HCT116 (cell line): Measurements from ENCODE around the gene LORICRIN. TPM values are rescaled to one million over a fixed set of nuclear protein-coding genes. Genes with fewer than 3 reads are reported as not detected.

Source experiments
- ATAC-seq: fragments of 200-7000 bp; cut with Tn5 transposase; 2 replicates; pipeline ENCODE4 v1.9.1; 2020; ENCODE audit warnings: mild to moderate bottlenecking, moderate library complexity
- BruUV-seq: library from RNA; stranded (reverse); fragments of 400-500 nt; replicated peaks from 2 replicates; lab custom pipeline; 2021; lab: Mats Ljungman, UMichigan
- CTCF ChIA-PET: fragments of 300-600 bp; sonication (Branson Sonifier 250); formaldehyde crosslinking; loops from one replicate; lab custom pipeline; 2021; ENCODE audit warnings: antibody characterized with exemption; lab: Charles Lee
- POLR2A ChIA-PET: fragments of 300-600, 350-600 bp; sonication (Branson Sonifier 250); formaldehyde crosslinking; loops from one replicate; lab custom pipeline; 2021; ENCODE audit warnings: antibody characterized with exemption; lab: Charles Lee
- RAD21 ChIA-PET, 2 experiments: fragments of 300-600 bp; sonication (Branson Sonifier 250); formaldehyde crosslinking; loops; one replicate each; lab custom pipeline; 2023; ENCODE audit warnings: low total read pairs in 2 of 2; ENCODE audit not compliant: uncharacterized antibody in 2 of 2, unreplicated experiment in 2 of 2, low non-redundant PET in 1 of 2; lab: Charles Lee
- DNase-seq: peaks from one replicate; pipeline ENCODE4 v3.0.0-alpha.2; 2010; ENCODE audit warnings: low read depth, low spot score
- H2AFZ ChIP-seq: fragments of 200-600 bp; shearing (Covaris generic), sonication (generic); 2 replicates; pipeline ENCODE4 v1.6.1; 2017; ENCODE audit warnings: low read depth, mixed run types, mixed read lengths, antibody characterized with exemption, low read length; ENCODE audit not compliant: poor library complexity, severe bottlenecking
- H3K27ac ChIP-seq: 2 replicates; pipeline ENCODE4 v1.5.1; 2012; ENCODE audit warnings: low read depth, low read length
- H3K27me3 ChIP-seq: fragments of 200-600 bp; sonication (generic); 2 replicates; pipeline ENCODE4 v1.6.1; 2016; ENCODE audit warnings: mixed run types, low read length, mixed read lengths; ENCODE audit not compliant: insufficient read depth
- H3K36me3 ChIP-seq, 2 experiments: fragments of 200-500 bp in 1 of 2; fragments of 200-600 bp in 1 of 2; sonication (Bioruptor generic) in 1 of 2; sonication (generic) in 1 of 2; 2 replicates each; pipeline versions ENCODE4 v1.5.1 to v1.6.1; 2014 to 2016; ENCODE audit warnings: low read length in 2 of 2, inconsistent platforms in 1 of 2, mixed read lengths in 1 of 2, mixed run types in 1 of 2; ENCODE audit not compliant: insufficient read depth in 2 of 2, control insufficient read depth in 1 of 2
- H3K4me1 ChIP-seq, 2 experiments: fragments of 200-600 bp in 1 of 2; sonication (generic) in 1 of 2; 2 replicates each; pipeline versions ENCODE4 v1.5.1 to v1.6.1; 2012 to 2017; ENCODE audit warnings: low read length in 2 of 2, inconsistent platforms in 1 of 2, mild to moderate bottlenecking in 1 of 2, mixed read lengths in 1 of 2, mixed run types in 1 of 2, moderate library complexity in 1 of 2; ENCODE audit not compliant: insufficient read depth in 2 of 2, control insufficient read depth in 1 of 2
- H3K4me2 ChIP-seq: fragments of 200-600 bp; sonication (generic); 2 replicates; pipeline ENCODE4 v1.6.1; 2017; ENCODE audit warnings: mixed run types, low read length, mixed read lengths
- H3K4me3 ChIP-seq, 2 experiments: fragments of 200-600 bp in 1 of 2; sonication (generic) in 1 of 2; replicated peaks in 1 of 2; 2 replicates each; pipeline ENCODE4 v1.5.1; 2011 to 2016; ENCODE audit warnings: low read length in 2 of 2, control low read depth in 1 of 2, low read depth in 1 of 2, mild to moderate bottlenecking in 1 of 2, mixed read lengths in 1 of 2, mixed run types in 1 of 2
- H3K79me2 ChIP-seq: fragments of 200-600 bp; sonication (generic); 2 replicates; pipeline ENCODE4 v1.6.1; 2017; ENCODE audit warnings: mild to moderate bottlenecking, mixed run types, low read length, moderate library complexity, mixed read lengths; ENCODE audit not compliant: insufficient read depth
- H3K9ac ChIP-seq: fragments of 200-600 bp; sonication (generic); 2 replicates; pipeline ENCODE4 v1.6.1; 2016; ENCODE audit warnings: low read length, mixed read lengths
- H3K9me2 ChIP-seq: fragments of 200-600 bp; sonication (generic), shearing (Covaris generic); 2 replicates; pipeline ENCODE4 v1.6.1; 2017; ENCODE audit warnings: mixed run types, mild to moderate bottlenecking, moderate library complexity; ENCODE audit not compliant: insufficient read depth
- H3K9me3 ChIP-seq, 2 experiments: fragments of 200-500 bp in 1 of 2; fragments of 200-600 bp in 1 of 2; sonication (Bioruptor generic) in 1 of 2; sonication (generic) in 1 of 2; 2 replicates each; pipeline ENCODE4 v1.6.1; 2014 to 2017; ENCODE audit warnings: low read length in 2 of 2, mixed read lengths in 2 of 2, inconsistent platforms in 1 of 2, low read depth in 1 of 2, mild to moderate bottlenecking in 1 of 2, mixed run types in 1 of 2, moderate library complexity in 1 of 2; ENCODE audit not compliant: control insufficient read depth in 1 of 2, insufficient read depth in 1 of 2
- H4K20me1 ChIP-seq: fragments of 200-600 bp; sonication (generic), shearing (Covaris generic); 2 replicates; pipeline ENCODE4 v1.6.1; 2017; ENCODE audit warnings: mixed run types, mild to moderate bottlenecking, moderate library complexity; ENCODE audit not compliant: insufficient read depth
- CBX3 ChIP-seq: IDR thresholded peaks from 2 replicates; pipeline ENCODE4 v1.6.1; 2012; ENCODE audit warnings: low read depth
- CEBPB ChIP-seq: IDR thresholded peaks from 2 replicates; pipeline ENCODE4 v1.6.1; 2012; ENCODE audit warnings: low read depth
- EGR1 ChIP-seq: IDR thresholded peaks from 2 replicates; pipeline ENCODE4 v1.6.1; 2012; ENCODE audit warnings: low read depth
- EZH2 ChIP-seq: fragments of 200-600 bp; sonication (generic); IDR thresholded peaks from 2 replicates; pipeline ENCODE4 v1.6.1; 2017; ENCODE audit warnings: antibody characterized with exemption, mixed run types
- EZH2phosphoT487 ChIP-seq: fragments of 200-600 bp; IDR thresholded peaks from 2 replicates; pipeline ENCODE4 v1.6.1; 2018; ENCODE audit warnings: antibody characterized with exemption, borderline replicate concordance
- FOSL1 ChIP-seq: IDR thresholded peaks from 2 replicates; pipeline ENCODE4 v1.6.1; 2012; ENCODE audit warnings: low read depth
- JUND ChIP-seq: IDR thresholded peaks from 2 replicates; pipeline ENCODE4 v1.6.1; 2012
- POLR2A ChIP-seq: IDR thresholded peaks from 2 replicates; pipeline ENCODE4 v1.7.0; 2011; ENCODE audit warnings: borderline replicate concordance; ENCODE audit not compliant: insufficient read depth, insufficient read length; ENCODE audit errors: extremely low read depth
- POLR2AphosphoS5 ChIP-seq: IDR thresholded peaks from 2 replicates; pipeline ENCODE4 v1.6.1; 2011; ENCODE audit warnings: mild to moderate bottlenecking, low read depth, low read length, moderate library complexity
- RAD21 ChIP-seq: IDR thresholded peaks from 2 replicates; pipeline ENCODE4 v1.6.1; 2012; ENCODE audit warnings: low read depth, mild to moderate bottlenecking
- SP1 ChIP-seq: IDR thresholded peaks from 2 replicates; pipeline ENCODE4 v1.6.1; 2012; ENCODE audit warnings: low read depth
- SRF ChIP-seq: IDR thresholded peaks from 2 replicates; pipeline ENCODE4 v1.6.1; 2012; ENCODE audit warnings: low read depth
- TCF7L2 ChIP-seq: IDR thresholded peaks from 2 replicates; pipeline ENCODE4 v1.7.0; 2011; ENCODE audit warnings: borderline replicate concordance, inconsistent platforms; ENCODE audit not compliant: insufficient read depth, insufficient read length; ENCODE audit errors: extremely low read depth
- YY1 ChIP-seq: IDR thresholded peaks from 2 replicates; pipeline ENCODE4 v1.6.1; 2011; ENCODE audit warnings: low read length, low read depth, moderate library complexity, mild to moderate bottlenecking; ENCODE audit not compliant: insufficient replicate concordance; ENCODE audit errors: extremely low read depth
- ZFX ChIP-seq: fragments of 450-650 bp; IDR thresholded peaks from 2 replicates; pipeline ENCODE4 v1.6.1; 2017
- ZNF274 ChIP-seq: fragments of 200-500 bp; sonication (Bioruptor generic); IDR thresholded peaks from 2 replicates; pipeline ENCODE4 v1.6.1; 2014; ENCODE audit warnings: mild to moderate bottlenecking, low read depth, low read length, inconsistent platforms
- intact Hi-C: fragments of 100-400 bp; cut with micrococcal nuclease; formaldehyde crosslinking; loops from 2 replicates; pipeline ENCODE4 v1.10.0; 2022
- total RNA-seq: library from RNA; stranded (reverse); gene quantifications from one replicate; pipeline ENCODE4 v1.2.1, GENCODE V29; 2021; ENCODE audit not compliant: unreplicated experiment
- TF ChIP-seq, protein P1 (sequence below), 3 experiments: fragments of 200-600 bp in 1 of 3; sonication (generic) in 1 of 3; IDR thresholded peaks in 2 of 3; conservative IDR thresholded peaks in 1 of 3; 2 replicates each; pipeline ENCODE4 v1.5.1; 2012 to 2017; ENCODE audit warnings: low read depth in 2 of 3, low read length in 2 of 3, antibody characterized with exemption in 1 of 3, borderline replicate concordance in 1 of 3, control low read depth in 1 of 3, mild to moderate bottlenecking in 1 of 3, mixed read lengths in 1 of 3, mixed run types in 1 of 3, moderate library complexity in 1 of 3; ENCODE audit not compliant: insufficient read depth in 1 of 3
- TF ChIP-seq, protein P2 (sequence below): IDR thresholded peaks from 2 replicates; pipeline ENCODE4 v1.6.1; 2012; ENCODE audit warnings: low read depth
- TF ChIP-seq, protein P3 (sequence below): IDR thresholded peaks from 2 replicates; pipeline ENCODE4 v1.6.1; 2011; ENCODE audit warnings: mild to moderate bottlenecking, low read length, moderate library complexity; ENCODE audit not compliant: insufficient replicate concordance; ENCODE audit errors: extremely low read depth
- TF ChIP-seq, protein P4 (sequence below): IDR thresholded peaks from 2 replicates; pipeline ENCODE4 v1.6.1; 2012

Gene LORICRIN
- total RNA-seq, 1 experiment from 2014 or later = not detected

DNA sequence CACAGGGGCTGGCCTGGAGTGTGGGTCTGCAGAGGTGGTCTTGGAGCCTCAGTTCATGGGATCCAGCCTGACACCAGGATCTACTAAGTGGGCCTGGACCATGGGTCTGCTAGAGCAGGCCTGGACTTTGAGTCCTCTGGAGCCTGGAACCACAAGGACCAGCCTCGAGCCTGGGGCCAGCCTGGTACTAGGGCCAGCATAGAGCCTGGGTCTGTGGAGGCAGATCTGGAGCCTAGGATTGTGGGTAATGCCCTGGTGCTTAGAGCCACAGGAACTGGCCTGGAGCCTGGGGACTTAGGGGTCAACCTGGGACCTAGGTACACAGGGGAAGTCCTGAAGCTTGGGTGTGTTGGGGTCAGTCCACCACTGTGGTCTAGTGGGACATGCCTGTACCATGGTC is 12.7 kb downstream of the LORICRIN start:
- H3K79me2 ChIP-seq = no peaks in the 10 kb centered on the region
- RAD21 ChIA-PET = no interaction called here
- H2AFZ ChIP-seq = no peak overlapping the region
- no peak overlapping the region for H3K9ac ChIP-seq
- TF ChIP-seq POLR2A = no peak
- TF ChIP-seq CBX3 = no peak
- TF ChIP-seq, protein P1, sequence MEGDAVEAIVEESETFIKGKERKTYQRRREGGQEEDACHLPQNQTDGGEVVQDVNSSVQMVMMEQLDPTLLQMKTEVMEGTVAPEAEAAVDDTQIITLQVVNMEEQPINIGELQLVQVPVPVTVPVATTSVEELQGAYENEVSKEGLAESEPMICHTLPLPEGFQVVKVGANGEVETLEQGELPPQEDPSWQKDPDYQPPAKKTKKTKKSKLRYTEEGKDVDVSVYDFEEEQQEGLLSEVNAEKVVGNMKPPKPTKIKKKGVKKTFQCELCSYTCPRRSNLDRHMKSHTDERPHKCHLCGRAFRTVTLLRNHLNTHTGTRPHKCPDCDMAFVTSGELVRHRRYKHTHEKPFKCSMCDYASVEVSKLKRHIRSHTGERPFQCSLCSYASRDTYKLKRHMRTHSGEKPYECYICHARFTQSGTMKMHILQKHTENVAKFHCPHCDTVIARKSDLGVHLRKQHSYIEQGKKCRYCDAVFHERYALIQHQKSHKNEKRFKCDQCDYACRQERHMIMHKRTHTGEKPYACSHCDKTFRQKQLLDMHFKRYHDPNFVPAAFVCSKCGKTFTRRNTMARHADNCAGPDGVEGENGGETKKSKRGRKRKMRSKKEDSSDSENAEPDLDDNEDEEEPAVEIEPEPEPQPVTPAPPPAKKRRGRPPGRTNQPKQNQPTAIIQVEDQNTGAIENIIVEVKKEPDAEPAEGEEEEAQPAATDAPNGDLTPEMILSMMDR (IDR thresholded peaks at IDR 0.05 in 2 of 3, conservative IDR thresholded peaks at IDR 0.05 in 1 of 3; ENCODE audit: borderline replicate concordance in 1 of 3, insufficient read depth in 1 of 3, low read depth in 2 of 3, low read length in 2 of 3) = no peak
- TF ChIP-seq POLR2AphosphoS5 = no peak
- no peak for TF ChIP-seq SRF
- no peak for TF ChIP-seq CEBPB
- TF ChIP-seq, protein P2, sequence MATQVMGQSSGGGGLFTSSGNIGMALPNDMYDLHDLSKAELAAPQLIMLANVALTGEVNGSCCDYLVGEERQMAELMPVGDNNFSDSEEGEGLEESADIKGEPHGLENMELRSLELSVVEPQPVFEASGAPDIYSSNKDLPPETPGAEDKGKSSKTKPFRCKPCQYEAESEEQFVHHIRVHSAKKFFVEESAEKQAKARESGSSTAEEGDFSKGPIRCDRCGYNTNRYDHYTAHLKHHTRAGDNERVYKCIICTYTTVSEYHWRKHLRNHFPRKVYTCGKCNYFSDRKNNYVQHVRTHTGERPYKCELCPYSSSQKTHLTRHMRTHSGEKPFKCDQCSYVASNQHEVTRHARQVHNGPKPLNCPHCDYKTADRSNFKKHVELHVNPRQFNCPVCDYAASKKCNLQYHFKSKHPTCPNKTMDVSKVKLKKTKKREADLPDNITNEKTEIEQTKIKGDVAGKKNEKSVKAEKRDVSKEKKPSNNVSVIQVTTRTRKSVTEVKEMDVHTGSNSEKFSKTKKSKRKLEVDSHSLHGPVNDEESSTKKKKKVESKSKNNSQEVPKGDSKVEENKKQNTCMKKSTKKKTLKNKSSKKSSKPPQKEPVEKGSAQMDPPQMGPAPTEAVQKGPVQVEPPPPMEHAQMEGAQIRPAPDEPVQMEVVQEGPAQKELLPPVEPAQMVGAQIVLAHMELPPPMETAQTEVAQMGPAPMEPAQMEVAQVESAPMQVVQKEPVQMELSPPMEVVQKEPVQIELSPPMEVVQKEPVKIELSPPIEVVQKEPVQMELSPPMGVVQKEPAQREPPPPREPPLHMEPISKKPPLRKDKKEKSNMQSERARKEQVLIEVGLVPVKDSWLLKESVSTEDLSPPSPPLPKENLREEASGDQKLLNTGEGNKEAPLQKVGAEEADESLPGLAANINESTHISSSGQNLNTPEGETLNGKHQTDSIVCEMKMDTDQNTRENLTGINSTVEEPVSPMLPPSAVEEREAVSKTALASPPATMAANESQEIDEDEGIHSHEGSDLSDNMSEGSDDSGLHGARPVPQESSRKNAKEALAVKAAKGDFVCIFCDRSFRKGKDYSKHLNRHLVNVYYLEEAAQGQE = no peak
- TF ChIP-seq, protein P3, sequence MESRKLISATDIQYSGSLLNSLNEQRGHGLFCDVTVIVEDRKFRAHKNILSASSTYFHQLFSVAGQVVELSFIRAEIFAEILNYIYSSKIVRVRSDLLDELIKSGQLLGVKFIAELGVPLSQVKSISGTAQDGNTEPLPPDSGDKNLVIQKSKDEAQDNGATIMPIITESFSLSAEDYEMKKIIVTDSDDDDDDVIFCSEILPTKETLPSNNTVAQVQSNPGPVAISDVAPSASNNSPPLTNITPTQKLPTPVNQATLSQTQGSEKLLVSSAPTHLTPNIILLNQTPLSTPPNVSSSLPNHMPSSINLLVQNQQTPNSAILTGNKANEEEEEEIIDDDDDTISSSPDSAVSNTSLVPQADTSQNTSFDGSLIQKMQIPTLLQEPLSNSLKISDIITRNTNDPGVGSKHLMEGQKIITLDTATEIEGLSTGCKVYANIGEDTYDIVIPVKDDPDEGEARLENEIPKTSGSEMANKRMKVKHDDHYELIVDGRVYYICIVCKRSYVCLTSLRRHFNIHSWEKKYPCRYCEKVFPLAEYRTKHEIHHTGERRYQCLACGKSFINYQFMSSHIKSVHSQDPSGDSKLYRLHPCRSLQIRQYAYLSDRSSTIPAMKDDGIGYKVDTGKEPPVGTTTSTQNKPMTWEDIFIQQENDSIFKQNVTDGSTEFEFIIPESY = no peak
- TF ChIP-seq YY1 = no peak
- no peak for TF ChIP-seq EZH2phosphoT487
- no peak for TF ChIP-seq RAD21
- no peak for TF ChIP-seq JUND
- no peak for TF ChIP-seq ZNF274
- TF ChIP-seq, protein P4, sequence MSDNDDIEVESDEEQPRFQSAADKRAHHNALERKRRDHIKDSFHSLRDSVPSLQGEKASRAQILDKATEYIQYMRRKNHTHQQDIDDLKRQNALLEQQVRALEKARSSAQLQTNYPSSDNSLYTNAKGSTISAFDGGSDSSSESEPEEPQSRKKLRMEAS = no peak
- no peak for TF ChIP-seq FOSL1
- no peak for TF ChIP-seq SP1
- no peak for TF ChIP-seq TCF7L2
- no peak for TF ChIP-seq EZH2
- TF ChIP-seq EGR1 = no peak
- TF ChIP-seq ZFX = no peak
- H3K27me3 ChIP-seq = no peaks in the 10 kb centered on the region; the same call in 1 of the 2 replicates
- H3K4me3 ChIP-seq = no peak overlapping the region
- no peaks in the 10 kb centered on the region for H3K36me3 ChIP-seq
- CTCF ChIA-PET = no interaction called here
- no peaks in the 10 kb centered on the region for H3K4me1 ChIP-seq
- ATAC-seq (no peak), DNase-seq (no peak)
- H3K27ac ChIP-seq = no peak overlapping the region
- no peaks in the 10 kb centered on the region for H3K9me2 ChIP-seq
- no TSS peak for BruUV-seq
- intact Hi-C loops = no loop called here
- no peak overlapping the region for H3K4me2 ChIP-seq
- H4K20me1 ChIP-seq = no peaks in the 10 kb centered on the region
- POLR2A ChIA-PET = no interaction called here
- no peaks in the 10 kb centered on the region for H3K9me3 ChIP-seq
